GM21528 (cell line): ENCODE data around the gene FOS.
"Not testable (repeated sequence)": the region's sequence is repeated elsewhere in the genome, so short reads cannot be mapped to it uniquely, and the experiment has no call there.

Experiments used
- ATAC-seq: cut with Tn5 transposase; IDR thresholded peaks from one replicate; pipeline ENCODE4 v1.9.1; 2021; ENCODE audit warnings: mild to moderate bottlenecking, moderate library complexity; ENCODE audit not compliant: unreplicated experiment, low FRiP score

The FOS gene

GRCh38 chr14:75274899-75275569, 3.6 kb upstream of the FOS start:
- no peak for ATAC-seq

GRCh38 chr14:75275598-75275997, 3.0 kb upstream of the FOS start:
- no peak for ATAC-seq

GRCh38 chr14:75277008-75277814, 1.4 kb upstream of the FOS start:
- ATAC-seq = no peak

DNA sequence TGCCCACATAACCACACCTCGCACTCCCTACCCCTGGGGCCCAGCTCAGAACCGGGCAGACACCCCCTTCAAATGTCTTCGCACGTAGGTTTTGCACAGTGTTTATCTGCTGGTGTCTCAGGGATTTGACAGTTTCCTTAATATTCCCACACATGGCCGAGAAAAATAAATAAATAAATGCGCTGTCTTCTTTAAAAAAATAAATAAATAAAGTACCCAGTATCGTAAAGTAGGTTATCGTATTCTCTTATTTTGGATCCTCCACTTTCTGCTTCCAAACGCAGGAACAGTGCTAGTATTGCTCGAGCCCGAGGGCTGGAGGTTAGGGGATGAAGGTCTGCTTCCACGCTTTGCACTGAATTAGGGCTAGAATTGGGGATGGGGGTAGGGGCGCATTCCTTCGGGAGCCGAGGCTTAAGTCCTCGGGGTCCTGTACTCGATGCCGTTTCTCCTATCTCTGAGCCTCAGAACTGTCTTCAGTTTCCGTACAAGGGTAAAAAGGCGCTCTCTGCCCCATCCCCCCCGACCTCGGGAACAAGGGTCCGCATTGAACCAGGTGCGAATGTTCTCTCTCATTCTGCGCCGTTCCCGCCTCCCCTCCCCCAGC, 710 bp upstream of the FOS start:
- ATAC-seq = no peak

- peak; percentile 10 for ATAC-seq
These were observed 630 bp downstream of the FOS start for GRCh38 chr14:75279153-75279762.

DNA sequence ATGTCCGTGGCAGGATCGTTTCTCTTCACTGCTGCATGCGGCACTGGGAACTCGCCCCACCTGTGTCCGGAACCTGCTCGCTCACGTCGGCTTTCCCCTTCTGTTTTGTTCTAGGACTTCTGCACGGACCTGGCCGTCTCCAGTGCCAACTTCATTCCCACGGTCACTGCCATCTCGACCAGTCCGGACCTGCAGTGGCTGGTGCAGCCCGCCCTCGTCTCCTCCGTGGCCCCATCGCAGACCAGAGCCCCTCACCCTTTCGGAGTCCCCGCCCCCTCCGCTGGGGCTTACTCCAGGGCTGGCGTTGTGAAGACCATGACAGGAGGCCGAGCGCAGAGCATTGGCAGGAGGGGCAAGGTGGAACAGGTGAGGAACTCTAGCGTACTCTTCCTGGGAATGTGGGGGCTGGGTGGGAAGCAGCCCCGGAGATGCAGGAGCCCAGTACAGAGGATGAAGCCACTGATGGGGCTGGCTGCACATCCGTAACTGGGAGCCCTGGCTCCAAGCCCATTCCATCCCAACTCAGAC, 1.2 kb downstream of the FOS start:
- ATAC-seq = no peak

DNA sequence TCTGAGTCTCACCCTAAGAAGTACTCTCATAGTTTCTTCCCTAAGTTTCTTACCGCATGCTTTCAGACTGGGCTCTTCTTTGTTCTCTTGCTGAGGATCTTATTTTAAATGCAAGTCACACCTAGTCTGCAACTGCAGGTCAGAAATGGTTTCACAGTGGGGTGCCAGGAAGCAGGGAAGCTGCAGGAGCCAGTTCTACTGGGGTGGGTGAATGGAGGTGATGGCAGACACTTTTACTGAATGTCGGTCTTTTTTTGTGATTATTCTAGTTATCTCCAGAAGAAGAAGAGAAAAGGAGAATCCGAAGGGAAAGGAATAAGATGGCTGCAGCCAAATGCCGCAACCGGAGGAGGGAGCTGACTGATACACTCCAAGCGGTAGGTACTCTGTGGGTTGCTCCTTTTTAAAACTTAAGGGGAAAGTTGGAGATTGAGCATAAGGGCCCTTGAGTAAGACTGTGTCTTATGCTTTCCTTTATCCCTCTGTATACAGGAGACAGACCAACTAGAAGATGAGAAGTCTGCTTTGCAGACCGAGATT, 1.7 kb downstream of the FOS start:
- no peak for ATAC-seq

DNA sequence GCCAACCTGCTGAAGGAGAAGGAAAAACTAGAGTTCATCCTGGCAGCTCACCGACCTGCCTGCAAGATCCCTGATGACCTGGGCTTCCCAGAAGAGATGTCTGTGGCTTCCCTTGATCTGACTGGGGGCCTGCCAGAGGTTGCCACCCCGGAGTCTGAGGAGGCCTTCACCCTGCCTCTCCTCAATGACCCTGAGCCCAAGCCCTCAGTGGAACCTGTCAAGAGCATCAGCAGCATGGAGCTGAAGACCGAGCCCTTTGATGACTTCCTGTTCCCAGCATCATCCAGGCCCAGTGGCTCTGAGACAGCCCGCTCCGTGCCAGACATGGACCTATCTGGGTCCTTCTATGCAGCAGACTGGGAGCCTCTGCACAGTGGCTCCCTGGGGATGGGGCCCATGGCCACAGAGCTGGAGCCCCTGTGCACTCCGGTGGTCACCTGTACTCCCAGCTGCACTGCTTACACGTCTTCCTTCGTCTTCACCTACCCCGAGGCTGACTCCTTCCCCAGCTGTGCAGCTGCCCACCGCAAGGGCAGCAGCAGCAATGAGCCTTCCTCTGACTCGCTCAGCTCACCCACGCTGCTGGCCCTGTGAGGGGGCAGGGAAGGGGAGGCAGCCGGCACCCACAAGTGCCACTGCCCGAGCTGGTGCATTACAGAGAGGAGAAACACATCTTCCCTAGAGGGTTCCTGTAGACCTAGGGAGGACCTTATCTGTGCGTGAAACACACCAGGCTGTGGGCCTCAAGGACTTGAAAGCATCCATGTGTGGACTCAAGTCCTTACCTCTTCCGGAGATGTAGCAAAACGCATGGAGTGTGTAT, 2.4 kb downstream of the FOS start:
- ATAC-seq = no peak

DNA sequence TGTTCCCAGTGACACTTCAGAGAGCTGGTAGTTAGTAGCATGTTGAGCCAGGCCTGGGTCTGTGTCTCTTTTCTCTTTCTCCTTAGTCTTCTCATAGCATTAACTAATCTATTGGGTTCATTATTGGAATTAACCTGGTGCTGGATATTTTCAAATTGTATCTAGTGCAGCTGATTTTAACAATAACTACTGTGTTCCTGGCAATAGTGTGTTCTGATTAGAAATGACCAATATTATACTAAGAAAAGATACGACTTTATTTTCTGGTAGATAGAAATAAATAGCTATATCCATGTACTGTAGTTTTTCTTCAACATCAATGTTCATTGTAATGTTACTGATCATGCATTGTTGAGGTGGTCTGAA, 3.0 kb downstream of the FOS start:
- no peak for ATAC-seq

DNA sequence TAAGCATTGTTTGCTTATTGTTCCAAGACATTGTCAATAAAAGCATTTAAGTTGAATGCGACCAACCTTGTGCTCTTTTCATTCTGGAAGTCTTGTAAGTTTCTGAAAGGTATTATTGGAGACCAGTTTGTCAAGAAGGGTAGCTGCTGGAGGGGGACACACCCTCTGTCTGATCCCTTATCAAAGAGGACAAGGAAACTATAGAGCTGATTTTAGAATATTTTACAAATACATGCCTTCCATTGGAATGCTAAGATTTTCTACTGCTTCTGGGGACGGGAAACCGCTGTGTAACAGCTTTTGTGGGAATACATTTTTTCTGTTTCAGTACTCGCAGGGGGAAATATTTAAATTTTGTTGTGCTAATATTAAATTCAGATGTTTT, 3.5 kb downstream of the FOS start:
- ATAC-seq = no peak

- ATAC-seq = not testable (repeated sequence)
These were observed 4.0 kb downstream of the FOS start for GRCh38 chr14:75282555-75283161.

DNA sequence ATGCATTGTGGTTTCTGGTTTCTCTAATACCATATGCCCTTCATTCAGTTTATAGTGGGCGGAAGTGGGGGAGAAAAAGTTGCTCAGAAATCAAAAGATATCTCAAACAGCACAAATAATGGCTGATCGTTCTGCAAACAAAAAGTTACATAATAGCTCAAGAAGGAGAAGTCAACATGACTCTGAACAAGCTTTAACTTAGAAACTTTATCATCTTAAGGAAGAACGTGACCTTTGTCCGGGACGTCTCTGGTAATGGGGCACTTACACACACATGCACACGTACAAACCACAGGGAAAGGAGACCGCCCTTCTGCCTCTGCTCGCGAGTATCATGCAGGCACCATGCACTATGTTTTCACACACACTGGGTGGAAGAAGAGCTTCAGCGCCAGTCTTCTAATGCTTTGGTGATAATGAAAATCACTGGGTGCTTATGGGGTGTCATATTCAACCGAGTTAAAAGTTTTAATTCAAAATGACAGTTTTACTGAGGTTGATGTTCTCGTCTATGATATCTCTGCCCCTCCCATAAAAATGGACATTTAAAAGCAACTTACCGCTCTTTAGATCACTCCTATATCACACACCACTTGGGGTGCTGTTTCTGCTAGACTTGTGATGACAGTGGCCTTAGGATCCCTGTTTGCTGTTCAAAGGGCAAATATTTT, 4.7 kb downstream of the FOS start:
- no peak for ATAC-seq

DNA sequence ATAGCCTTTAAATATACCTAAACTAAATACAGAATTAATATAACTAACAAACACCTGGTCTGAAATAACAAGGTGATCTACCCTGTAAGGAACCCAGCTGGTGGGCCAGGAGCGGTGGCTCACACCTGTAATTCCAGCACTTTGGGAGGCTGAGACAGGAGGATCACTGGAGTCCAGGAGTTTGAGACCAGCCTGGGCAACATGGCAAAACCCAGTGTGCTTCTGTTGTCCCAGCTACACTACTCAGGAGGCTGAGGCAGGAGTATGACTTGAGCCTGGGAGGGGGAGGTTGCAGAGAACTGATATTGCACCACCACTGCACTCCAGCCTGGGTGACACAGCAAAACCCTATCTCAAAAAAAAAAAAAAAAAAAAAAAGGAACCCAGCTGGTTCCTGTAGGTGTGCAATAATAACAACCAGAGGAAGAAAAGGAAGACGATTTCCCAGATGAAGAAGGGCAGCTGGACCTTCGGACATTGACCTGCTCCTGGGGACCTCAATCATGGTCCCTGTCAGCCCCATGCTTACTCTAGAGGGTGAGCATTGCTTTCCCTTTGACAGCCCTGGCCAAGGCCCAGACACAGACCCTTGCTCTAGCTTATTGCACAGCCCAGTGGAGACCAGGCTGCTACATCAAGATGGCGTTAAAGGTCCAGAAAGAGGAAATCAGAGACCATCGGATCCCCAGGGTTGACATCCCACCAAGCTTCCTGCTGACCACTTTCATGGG, 5.4 kb downstream of the FOS start:
- no peak for ATAC-seq

DNA sequence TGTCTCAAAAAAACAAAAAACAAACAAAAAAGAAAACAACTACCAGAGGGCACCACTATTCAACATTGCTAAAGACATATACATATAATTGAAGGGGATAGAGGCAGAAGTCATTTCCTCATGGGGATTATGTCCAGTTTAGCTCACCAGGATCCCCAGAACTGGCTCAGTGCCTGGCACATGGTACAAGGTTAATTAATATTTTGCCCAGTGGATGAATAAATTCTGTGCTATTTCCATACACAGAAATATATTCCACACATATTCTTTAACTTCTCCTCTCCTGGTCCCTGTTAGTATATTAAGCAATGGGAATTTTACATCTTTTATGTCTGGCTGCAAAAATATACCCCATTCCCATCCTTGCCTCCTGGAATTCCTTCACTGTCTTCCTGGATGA, 6.7 kb downstream of the FOS start:
- no peak for ATAC-seq

DNA sequence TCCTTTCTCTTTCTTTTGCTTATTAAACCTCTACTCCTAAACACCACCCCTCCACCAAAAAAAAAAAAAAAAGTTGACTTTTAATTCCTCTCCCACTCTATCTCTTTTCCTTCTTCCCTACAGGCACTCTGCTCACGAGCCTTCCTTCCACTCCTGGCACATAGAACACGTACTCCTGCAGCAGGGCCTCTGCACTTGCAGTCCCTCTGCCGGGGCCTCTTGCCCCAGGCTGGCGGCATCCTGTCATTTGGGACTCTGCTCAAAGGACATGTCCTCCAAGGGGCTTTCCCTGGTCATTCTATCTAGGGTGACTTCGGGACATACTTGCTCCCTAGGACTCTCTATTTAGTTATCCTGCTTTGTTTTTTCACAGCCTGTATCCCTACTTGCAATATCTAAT, 7.7 kb downstream of the FOS start:
- ATAC-seq = no peak

GRCh38 chr14:75289840-75290388, 11.3 kb downstream of the FOS start:
- no peak for ATAC-seq

- ATAC-seq = no peak
These were observed 12.2 kb downstream of the FOS start for GRCh38 chr14:75290851-75291250.

GRCh38 chr14:75291331-75291730, 12.7 kb downstream of the FOS start:
- no peak for ATAC-seq
